Measurements from ENCODE around the gene ZNF80.

DNA sequence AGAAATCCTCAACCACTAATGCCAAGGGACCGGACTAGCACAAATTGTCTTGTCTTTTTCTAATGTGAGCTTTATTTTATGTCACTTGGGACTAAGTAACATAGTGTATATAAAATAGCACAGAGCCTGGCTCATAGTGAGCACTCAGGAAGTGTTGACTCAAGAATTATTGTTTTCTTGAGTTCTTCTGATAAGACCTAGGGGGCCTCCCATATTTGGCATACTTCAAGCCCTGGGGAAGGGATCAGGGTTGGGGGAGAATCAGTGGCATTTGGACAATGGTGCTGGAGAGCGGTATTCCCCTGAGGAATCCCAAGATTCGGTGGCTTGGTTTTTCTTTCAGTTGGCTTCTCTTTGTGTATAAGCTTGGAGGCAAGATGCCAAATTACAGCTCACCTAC is 19.4 kb downstream of the ZNF80 start:
- TF ChIP-seq, protein P1, sequence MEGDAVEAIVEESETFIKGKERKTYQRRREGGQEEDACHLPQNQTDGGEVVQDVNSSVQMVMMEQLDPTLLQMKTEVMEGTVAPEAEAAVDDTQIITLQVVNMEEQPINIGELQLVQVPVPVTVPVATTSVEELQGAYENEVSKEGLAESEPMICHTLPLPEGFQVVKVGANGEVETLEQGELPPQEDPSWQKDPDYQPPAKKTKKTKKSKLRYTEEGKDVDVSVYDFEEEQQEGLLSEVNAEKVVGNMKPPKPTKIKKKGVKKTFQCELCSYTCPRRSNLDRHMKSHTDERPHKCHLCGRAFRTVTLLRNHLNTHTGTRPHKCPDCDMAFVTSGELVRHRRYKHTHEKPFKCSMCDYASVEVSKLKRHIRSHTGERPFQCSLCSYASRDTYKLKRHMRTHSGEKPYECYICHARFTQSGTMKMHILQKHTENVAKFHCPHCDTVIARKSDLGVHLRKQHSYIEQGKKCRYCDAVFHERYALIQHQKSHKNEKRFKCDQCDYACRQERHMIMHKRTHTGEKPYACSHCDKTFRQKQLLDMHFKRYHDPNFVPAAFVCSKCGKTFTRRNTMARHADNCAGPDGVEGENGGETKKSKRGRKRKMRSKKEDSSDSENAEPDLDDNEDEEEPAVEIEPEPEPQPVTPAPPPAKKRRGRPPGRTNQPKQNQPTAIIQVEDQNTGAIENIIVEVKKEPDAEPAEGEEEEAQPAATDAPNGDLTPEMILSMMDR (conservative IDR thresholded peaks at IDR 0.05 in 1 of 2, IDR thresholded peaks at IDR 0.05 in 1 of 2; ENCODE audit: extremely low read depth in 1 of 2, insufficient read depth in 1 of 2, low read depth in 1 of 2, low read length in 2 of 2), result no peak
- TF ChIP-seq EZH2 (IDR thresholded peaks at IDR 0.05; ENCODE audit: borderline replicate concordance, low read length), result no peak
